CD14-positive monocyte (primary cell): ENCODE measurements around the gene ACSF3. TPM values are rescaled to one million over a fixed set of nuclear protein-coding genes. Genes with fewer than 3 reads are reported as not detected.

Experiments used
- DNase-seq, 3 donors: peaks; one replicate each; pipeline ENCODE4 v3.0.0-alpha.2; 2011 to 2022
- H2AFZ ChIP-seq: 2 replicates; pipeline ENCODE4 v1.6.0; 2012; ENCODE audit warnings: mild to moderate bottlenecking, low read depth, low read length, inconsistent platforms; ENCODE audit not compliant: insufficient read depth, poor library complexity, severe bottlenecking
- H3K27ac ChIP-seq, 2 donors: 1 replicate in 1 of 2; 2 replicates in 1 of 2; pipeline ENCODE4 v1.5.1; 2012 to 2013; ENCODE audit warnings: low read length in 2 of 2, control low read depth in 1 of 2, inconsistent platforms in 1 of 2, low read depth in 1 of 2, mild to moderate bottlenecking in 1 of 2
- H3K27me3 ChIP-seq, 2 donors: one replicate each; pipeline versions ENCODE4 v1.6.0 to v1.6.1; 2011 to 2013; ENCODE audit warnings: low read length in 2 of 2; ENCODE audit not compliant: control insufficient read depth in 2 of 2, insufficient read depth in 2 of 2
- H3K36me3 ChIP-seq, 2 donors: replicated peaks in 1 of 2; 1 replicate in 1 of 2; 2 replicates in 1 of 2; pipeline versions ENCODE4 v1.5.1 to v1.6.1; 2012 to 2013; ENCODE audit warnings: low read length in 2 of 2, control low read depth in 1 of 2, inconsistent platforms in 1 of 2, mild to moderate bottlenecking in 1 of 2; ENCODE audit not compliant: insufficient read depth in 2 of 2, control insufficient read depth in 1 of 2
- H3K4me1 ChIP-seq, 2 donors: 1 replicate in 1 of 2; 2 replicates in 1 of 2; pipeline versions ENCODE4 v1.5.1 to v1.6.1; 2012 to 2013; ENCODE audit warnings: low read length in 2 of 2, control low read depth in 1 of 2, inconsistent platforms in 1 of 2, mild to moderate bottlenecking in 1 of 2, moderate library complexity in 1 of 2; ENCODE audit not compliant: insufficient read depth in 2 of 2, control insufficient read depth in 1 of 2
- H3K4me2 ChIP-seq: replicated peaks from 2 replicates; pipeline ENCODE3; 2012; ENCODE audit warnings: low read length, moderate library complexity, mild to moderate bottlenecking; ENCODE audit not compliant: poor library complexity, severe bottlenecking; ENCODE audit errors: extremely low read depth
- H3K4me3 ChIP-seq, 3 experiments: fragments of 200-600 bp in 1 of 3; sonication (generic) in 1 of 3; replicated peaks in 1 of 3; 1 replicate in 2 of 3; 2 replicates in 1 of 3; pipeline ENCODE4 v1.5.1; 2011 to 2013; ENCODE audit warnings: low read length in 3 of 3, mild to moderate bottlenecking in 3 of 3, control low read depth in 2 of 3, low read depth in 2 of 3, inconsistent platforms in 1 of 3, moderate library complexity in 1 of 3
- H3K79me2 ChIP-seq: 2 replicates; pipeline ENCODE4 v1.6.0; 2012; ENCODE audit warnings: mild to moderate bottlenecking, control low read depth, inconsistent platforms, low read length, moderate library complexity; ENCODE audit not compliant: insufficient read depth
- H3K9ac ChIP-seq: 2 replicates; pipeline ENCODE4 v1.6.0; 2017; ENCODE audit warnings: low read length, mild to moderate bottlenecking; ENCODE audit not compliant: insufficient read depth, poor library complexity, severe bottlenecking
- H3K9me3 ChIP-seq, 2 donors: replicated peaks in 1 of 2; 1 replicate in 1 of 2; 2 replicates in 1 of 2; pipeline versions ENCODE4 v1.5.1 to v1.6.1; 2012 to 2013; ENCODE audit warnings: low read length in 2 of 2, control low read depth in 1 of 2; ENCODE audit not compliant: control insufficient read depth in 1 of 2, insufficient read depth in 1 of 2
- H4K20me1 ChIP-seq: 2 replicates; pipeline ENCODE4 v1.6.0; 2012; ENCODE audit warnings: mild to moderate bottlenecking, low read length, control low read depth, moderate library complexity; ENCODE audit not compliant: insufficient read depth
- H3K27ac Mint-ChIP-seq, 7 donors: one replicate each; pipeline ENCODE4 v1.8.0; 2020; ENCODE audit warnings: mild to moderate bottlenecking in 7 of 7, mixed read lengths in 7 of 7, moderate library complexity in 6 of 7, inconsistent platforms in 2 of 7
- H3K27me3 Mint-ChIP-seq, 3 donors: one replicate each; pipeline ENCODE4 v1.8.0; 2021 to 2022; ENCODE audit warnings: low read depth in 3 of 3, mild to moderate bottlenecking in 3 of 3, mixed read lengths in 3 of 3, moderate library complexity in 3 of 3, inconsistent platforms in 1 of 3
- H3K36me3 Mint-ChIP-seq, 2 donors: one replicate each; pipeline ENCODE4 v1.8.0; 2020; ENCODE audit warnings: mixed read lengths in 2 of 2, inconsistent platforms in 1 of 2, mild to moderate bottlenecking in 1 of 2
- H3K4me1 Mint-ChIP-seq: one replicate; pipeline ENCODE4 v1.8.0; 2020; ENCODE audit warnings: mild to moderate bottlenecking, mixed read lengths
- H3K4me3 Mint-ChIP-seq, 2 donors: one replicate each; pipeline ENCODE4 v1.8.0; 2020; ENCODE audit warnings: mild to moderate bottlenecking in 2 of 2, mixed read lengths in 2 of 2, moderate library complexity in 1 of 2
- H3K9me3 Mint-ChIP-seq, 7 donors: one replicate each; pipeline ENCODE4 v1.8.0; 2020 to 2022; ENCODE audit warnings: mixed read lengths in 7 of 7, mild to moderate bottlenecking in 6 of 7, moderate library complexity in 6 of 7, inconsistent platforms in 2 of 7
- WGBS: methylation state at CpG from one replicate; pipeline ENCODE4 v1.1.5; 2013; ENCODE audit warnings: missing lambda C conversion rate; ENCODE audit not compliant: insufficient coverage; 5-methylcytosine and 5-hydroxymethylcytosine counted together
- intact Hi-C, 2 donors: fragments of 100-400 bp; cut with micrococcal nuclease; formaldehyde crosslinking; loops; one replicate each; pipeline versions ENCODE4 v1.15.0 to v1.15.1; 2023
- polyA plus RNA-seq, 3 donors: library from polyadenylated mRNA; depleted of rRNA in 1 of 3; unstranded in 2 of 3; stranded (reverse) in 1 of 3; fragments of 300-500 nt in 2 of 3; fragments of >200 nt in 1 of 3; fragmentation: Illumina TruSeq in 2 of 3; gene quantifications; 1 replicate in 2 of 3; 2 replicates in 1 of 3; pipeline ENCODE4 v1.2.3, GENCODE V29; 2012 to 2021
- TF ChIP-seq, protein P1 (sequence below): fragments of 200-600 bp; IDR thresholded peaks from one replicate; pipeline ENCODE4 v1.8.0; 2022; ENCODE audit warnings: antibody characterized with exemption, mild to moderate bottlenecking

Gene ACSF3
- polyA plus RNA-seq, 3 donors: 23.5 to 26.7 (median 26.4) TPM

DNA sequence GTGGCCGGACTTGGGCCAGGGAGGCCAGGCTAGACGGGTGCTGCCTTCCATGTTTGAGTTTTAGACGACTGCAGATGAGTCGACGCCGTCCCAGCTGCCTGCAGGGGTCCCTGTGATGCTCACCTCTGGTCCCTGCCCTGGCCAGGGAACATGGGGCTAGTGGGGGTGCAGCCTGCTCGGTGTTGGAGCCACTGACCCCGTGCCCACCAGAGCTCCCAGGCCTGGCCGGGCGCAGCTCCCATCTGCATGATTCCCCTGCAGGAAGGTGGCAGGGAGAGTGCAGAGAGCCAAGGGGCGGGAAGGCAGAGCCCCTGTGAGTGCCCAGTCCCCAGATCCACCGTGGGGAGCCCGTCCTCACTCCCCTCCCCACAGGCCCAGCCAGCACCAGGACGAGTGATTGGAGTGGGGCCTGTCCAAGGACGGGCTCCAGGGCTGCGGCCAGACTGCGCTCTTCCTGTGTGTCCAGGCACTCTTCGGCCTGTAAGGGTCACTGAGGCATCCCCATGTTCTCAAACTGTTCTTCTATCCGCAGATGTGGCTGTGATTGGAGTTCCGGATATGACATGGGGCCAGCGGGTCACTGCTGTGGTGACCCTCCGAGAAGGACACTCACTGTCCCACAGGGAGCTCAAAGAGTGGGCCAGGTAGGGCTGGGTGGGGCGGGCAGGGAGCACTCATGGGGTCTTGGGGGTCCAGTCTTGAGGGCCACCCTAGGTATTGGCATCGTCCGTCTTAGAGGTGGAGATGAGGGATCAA is 51.9 kb downstream of the ACSF3 start:
- H4K20me1 ChIP-seq: peaks cover 10% of the 10 kb centered on the region
- Mint-ChIP-seq H3K9me3 (peaks cover 6 to 30% (median 22%) of the 10 kb centered on the region in 7 donors), H3K27me3 (peaks cover 0 to 1% (median 0%) of the 10 kb centered on the region in 3 donors), H3K4me1 (no peaks in the 10 kb centered on the region), H3K27ac (peak overlapping the region in 2 of 7 donors; percentile 43 to 54), H3K4me3 (no peak overlapping the region), H3K36me3 (peaks cover 63 to 87% of the 10 kb centered on the region in 2 donors)
- H3K4me3 ChIP-seq: no peak overlapping the region
- no peaks in the 10 kb centered on the region for H3K27me3 ChIP-seq
- H3K4me1 ChIP-seq: no peaks in the 10 kb centered on the region
- 99% methylated on average over 20 of the region's 25 CpGs for WGBS
- H3K79me2 ChIP-seq: no peaks in the 10 kb centered on the region
- H3K4me2 ChIP-seq: no peak overlapping the region
- H2AFZ ChIP-seq: no peak overlapping the region
- intact Hi-C loops: no loop called here
- peaks cover 0 to 32% of the 10 kb centered on the region in 2 donors for H3K9me3 ChIP-seq
- TF ChIP-seq, protein P1, sequence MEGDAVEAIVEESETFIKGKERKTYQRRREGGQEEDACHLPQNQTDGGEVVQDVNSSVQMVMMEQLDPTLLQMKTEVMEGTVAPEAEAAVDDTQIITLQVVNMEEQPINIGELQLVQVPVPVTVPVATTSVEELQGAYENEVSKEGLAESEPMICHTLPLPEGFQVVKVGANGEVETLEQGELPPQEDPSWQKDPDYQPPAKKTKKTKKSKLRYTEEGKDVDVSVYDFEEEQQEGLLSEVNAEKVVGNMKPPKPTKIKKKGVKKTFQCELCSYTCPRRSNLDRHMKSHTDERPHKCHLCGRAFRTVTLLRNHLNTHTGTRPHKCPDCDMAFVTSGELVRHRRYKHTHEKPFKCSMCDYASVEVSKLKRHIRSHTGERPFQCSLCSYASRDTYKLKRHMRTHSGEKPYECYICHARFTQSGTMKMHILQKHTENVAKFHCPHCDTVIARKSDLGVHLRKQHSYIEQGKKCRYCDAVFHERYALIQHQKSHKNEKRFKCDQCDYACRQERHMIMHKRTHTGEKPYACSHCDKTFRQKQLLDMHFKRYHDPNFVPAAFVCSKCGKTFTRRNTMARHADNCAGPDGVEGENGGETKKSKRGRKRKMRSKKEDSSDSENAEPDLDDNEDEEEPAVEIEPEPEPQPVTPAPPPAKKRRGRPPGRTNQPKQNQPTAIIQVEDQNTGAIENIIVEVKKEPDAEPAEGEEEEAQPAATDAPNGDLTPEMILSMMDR: no peak
- no peak overlapping the region for H3K9ac ChIP-seq
- H3K27ac ChIP-seq: no peak overlapping the region
- peaks cover 60 to 93% of the 10 kb centered on the region in 2 donors for H3K36me3 ChIP-seq
- no peak for DNase-seq

DNA sequence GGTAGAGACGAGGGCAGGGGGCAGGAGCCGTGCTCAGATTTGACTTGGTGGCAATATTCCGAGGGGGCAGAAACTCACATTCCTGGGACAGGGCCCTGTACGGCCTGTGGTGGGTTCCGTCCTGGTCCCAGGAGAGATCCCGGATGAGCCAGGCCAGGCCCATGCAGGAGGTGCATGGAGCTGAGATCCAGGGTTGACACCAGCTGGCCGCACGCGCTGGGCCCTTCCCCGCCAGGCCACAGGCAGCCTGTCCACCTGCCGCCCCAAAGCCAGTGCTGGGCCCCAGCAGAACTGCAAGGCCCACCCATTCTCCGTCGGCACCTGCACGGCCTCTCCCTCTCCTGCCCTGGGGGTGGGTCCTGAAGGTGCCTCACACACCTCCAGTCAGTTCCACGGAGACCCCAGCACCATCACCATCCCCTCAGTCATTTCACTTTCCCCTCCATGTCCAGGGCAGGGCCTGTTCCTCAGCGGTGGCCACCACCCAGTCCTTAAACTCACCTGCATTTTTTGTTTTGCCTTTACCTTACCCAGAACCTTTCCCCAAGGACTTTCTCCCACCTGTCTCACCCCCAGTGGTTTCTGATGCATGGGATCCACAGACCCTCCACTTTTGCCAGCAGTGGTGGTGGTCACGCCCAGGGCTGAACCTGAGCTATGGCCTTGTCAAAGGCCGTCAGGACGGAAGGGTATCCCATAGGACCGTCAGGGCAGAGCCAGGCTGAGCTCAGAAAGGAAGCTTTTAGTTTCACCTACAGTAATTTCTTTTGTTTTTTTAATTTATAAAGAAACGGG is 52.8 kb downstream of the ACSF3 start:
- H3K4me1 ChIP-seq: no peaks in the 10 kb centered on the region
- no peak overlapping the region for H3K4me3 Mint-ChIP-seq
- no peaks in the 10 kb centered on the region for H3K79me2 ChIP-seq
- peaks cover 59 to 93% of the 10 kb centered on the region in 2 donors for H3K36me3 ChIP-seq
- TF ChIP-seq, protein P1: no peak
- H3K9me3 Mint-ChIP-seq: peaks cover 6 to 30% (median 22%) of the 10 kb centered on the region in 7 donors
- no peak overlapping the region for H3K27ac ChIP-seq
- peaks cover 0 to 32% of the 10 kb centered on the region in 2 donors for H3K9me3 ChIP-seq
- no peak overlapping the region for H3K9ac ChIP-seq
- H3K4me3 ChIP-seq: no peak overlapping the region
- H4K20me1 ChIP-seq: peaks cover 10% of the 10 kb centered on the region
- DNase-seq: no peak
- 96% methylated on average over 19 of the region's 21 CpGs for WGBS
- no peak overlapping the region for H3K4me2 ChIP-seq
- H3K36me3 Mint-ChIP-seq: peaks cover 62 to 87% of the 10 kb centered on the region in 2 donors
- no peak overlapping the region for H2AFZ ChIP-seq
- H3K27me3 ChIP-seq: no peaks in the 10 kb centered on the region
- H3K4me1 Mint-ChIP-seq: no peaks in the 10 kb centered on the region
- intact Hi-C loops: no loop called here
- peak overlapping the region in 2 of 7 donors; percentile 53 to 54 for H3K27ac Mint-ChIP-seq
- H3K27me3 Mint-ChIP-seq: peaks cover 0 to 1% (median 0%) of the 10 kb centered on the region in 3 donors
